CD1c-positive myeloid dendritic cell (primary cell): Measurements from ENCODE around the gene ICAM4.
A peak's percentile ranks its signal among the peaks of the same experiment; 100 is the strongest.
"Not testable (repeated sequence)": the region's sequence is repeated elsewhere in the genome, so short reads cannot be mapped to it uniquely, and the experiment has no call there.

Experiments used
- DNase-seq: peaks from one replicate; pipeline ENCODE4 v3.0.0-alpha.2; 2016; ENCODE audit errors: extremely low spot score

The ICAM4 gene, protein sequence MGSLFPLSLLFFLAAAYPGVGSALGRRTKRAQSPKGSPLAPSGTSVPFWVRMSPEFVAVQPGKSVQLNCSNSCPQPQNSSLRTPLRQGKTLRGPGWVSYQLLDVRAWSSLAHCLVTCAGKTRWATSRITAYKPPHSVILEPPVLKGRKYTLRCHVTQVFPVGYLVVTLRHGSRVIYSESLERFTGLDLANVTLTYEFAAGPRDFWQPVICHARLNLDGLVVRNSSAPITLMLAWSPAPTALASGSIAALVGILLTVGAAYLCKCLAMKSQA

DNA sequence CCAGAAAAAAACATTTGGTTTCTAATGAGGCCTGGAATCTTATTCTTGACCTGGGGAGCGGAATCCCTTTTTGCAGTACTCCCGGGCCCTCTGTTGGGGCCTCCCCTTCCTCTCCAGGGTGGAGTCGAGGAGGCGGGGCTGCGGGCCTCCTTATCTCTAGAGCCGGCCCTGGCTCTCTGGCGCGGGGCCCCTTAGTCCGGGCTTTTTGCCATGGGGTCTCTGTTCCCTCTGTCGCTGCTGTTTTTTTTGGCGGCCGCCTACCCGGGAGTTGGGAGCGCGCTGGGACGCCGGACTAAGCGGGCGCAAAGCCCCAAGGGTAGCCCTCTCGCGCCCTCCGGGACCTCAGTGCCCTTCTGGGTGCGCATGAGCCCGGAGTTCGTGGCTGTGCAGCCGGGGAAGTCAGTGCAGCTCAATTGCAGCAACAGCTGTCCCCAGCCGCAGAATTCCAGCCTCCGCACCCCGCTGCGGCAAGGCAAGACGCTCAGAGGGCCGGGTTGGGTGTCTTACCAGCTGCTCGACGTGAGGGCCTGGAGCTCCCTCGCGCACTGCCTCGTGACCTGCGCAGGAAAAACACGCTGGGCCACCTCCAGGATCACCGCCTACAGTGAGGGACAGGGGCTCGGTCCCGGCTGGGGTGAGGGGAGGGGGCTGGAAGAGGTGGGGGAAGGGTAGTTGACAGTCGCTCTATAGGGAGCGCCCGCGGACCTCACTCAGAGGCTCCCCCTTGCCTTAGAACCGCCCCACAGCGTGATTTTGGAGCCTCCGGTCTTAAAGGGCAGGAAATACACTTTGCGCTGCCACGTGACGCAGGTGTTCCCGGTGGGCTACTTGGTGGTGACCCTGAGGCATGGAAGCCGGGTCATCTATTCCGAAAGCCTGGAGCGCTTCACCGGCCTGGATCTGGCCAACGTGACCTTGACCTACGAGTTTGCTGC, at the start of gene ICAM4:
Gene ICAM4 (plus strand): TSS at position 153 of the 935 bp plus-strand sequence. CDS start 58 bp downstream, at position 211.
- DNase-seq, result peak; percentile 68

DNA sequence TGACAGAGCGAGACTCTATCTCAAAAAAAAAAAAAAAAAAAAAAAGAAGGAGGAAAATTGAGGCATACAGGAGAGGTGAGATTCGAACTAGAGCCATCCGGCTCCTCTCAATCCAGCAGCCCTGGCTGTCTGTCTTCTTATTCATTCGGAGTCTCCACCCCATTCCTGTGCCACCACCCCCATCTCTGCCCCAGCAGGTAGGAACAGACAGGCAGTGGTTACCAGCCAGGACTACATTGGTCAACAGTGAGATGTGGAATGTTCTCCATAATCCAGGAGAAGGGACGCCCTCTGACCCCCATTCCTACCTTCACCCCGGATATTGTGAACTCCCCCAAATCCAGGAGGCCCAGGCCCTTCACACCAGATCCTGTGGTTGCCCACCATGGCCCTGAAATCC, 49.1 kb upstream of the ICAM4 start:
- no peak for DNase-seq

DNA sequence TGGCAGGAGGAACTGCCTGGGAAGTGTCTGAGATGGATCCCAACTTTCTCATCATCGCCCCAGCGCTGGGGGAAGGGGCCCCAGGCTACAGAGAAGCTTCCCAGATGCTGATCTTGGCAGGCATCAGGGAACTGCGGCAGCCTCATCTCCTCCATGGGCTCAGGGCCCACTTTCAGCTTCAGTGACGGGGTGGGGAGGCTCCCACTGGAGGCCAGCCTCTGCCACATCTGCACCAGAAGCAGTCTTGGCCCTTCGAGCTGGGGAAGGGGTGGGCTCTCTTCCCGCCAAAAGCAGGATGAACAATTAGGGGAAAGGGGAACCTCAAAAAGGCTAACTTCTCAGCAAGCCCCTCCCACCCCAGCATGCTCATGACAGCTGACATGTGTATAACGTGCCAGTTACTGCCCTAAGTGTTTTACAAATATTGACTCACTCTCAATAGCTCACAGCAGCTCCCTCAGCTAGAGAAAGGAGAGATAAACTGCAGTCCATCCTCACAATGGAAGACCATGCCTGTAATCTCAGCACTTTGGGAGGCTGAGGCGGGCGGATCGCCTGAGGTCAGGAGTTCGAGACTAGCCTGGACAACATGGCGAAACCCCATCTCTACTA, 48.5 kb upstream of the ICAM4 start:
- DNase-seq, result peak; percentile 29

DNA sequence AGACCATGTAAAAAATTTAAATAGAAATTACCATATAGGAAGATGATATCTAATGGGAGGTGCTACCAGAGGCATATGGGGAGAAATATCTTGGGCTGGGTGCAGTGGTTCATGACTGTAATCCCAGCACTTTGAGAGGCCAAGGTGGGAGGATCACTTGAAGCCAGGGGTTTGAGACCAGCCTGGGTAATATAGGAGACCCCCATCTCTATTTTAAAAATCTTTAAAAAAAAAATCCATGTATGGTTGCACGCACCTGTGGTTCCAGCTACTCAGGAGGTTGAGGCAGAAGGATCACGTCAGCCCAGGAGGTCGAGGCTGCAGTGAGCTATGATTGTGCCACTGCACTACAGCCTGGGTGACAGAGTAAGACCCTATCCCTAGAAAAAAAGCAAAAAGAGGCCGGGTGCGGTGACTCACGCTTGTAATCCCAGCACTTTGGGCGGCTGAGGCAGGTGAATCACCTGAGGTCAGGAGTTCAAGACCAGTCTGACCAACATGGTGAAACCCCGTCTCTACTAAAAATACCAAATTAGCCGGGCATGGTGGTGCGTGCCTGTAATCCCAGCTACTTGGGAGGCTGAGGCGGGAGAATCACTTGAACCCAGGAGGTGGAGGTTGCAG, 44.8 kb upstream of the ICAM4 start:
- not testable (repeated sequence) for DNase-seq

DNA sequence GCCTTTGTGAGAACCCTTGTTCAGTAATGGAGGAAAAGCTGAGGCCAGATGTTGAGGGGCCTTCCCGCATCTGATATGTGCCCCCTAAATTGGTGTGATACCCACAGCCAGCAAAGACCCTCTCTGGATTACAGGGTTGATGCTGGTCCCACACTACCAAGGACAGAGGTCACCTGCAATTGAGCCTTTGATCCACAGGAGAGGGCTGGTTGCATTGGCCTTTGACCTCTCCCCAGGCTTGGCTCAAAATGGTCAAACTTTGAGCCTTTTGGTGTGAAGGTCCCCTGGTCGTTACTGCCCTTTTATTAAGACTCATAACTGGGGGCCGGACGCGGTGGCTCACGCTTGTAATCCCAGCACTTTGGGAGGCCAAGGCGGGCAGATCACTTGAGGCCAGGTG, 43.1 kb upstream of the ICAM4 start:
- DNase-seq, result no peak

DNA sequence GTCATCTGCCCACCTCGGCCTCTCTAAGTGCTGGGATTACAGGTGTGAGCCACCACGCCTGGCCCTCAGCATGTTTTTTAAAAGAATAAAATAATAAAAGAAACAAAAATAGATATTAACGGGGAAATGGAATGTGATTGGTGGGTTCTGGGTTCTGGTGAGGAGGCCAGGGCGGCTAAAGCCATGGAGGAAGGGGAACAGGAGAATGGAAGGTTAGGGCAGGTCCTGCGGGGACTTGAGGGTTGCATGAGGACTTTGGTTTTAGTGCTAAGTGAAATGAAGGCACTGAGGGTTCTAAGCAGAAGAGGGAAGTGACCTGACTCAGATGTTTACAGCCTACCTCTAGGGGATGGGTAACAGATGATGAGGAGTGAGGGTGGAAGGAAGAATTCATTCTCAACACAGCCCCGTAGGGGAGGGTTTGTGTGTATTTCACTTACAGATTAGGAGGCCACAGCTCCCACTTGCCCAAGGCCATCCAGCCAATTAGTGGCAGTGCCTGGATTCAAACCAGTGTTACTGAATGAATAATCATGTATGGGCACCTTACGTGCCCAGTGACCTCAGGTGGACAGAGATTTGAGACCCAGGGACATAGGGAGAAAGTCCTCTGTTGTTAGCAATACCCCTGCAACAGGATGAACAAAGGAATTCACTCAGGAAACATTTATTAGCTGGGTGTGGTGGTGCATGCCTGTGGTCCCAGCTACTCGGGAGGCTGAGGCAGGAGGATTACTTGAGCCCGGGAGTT, 41.4 kb upstream of the ICAM4 start:
- no peak for DNase-seq

DNA sequence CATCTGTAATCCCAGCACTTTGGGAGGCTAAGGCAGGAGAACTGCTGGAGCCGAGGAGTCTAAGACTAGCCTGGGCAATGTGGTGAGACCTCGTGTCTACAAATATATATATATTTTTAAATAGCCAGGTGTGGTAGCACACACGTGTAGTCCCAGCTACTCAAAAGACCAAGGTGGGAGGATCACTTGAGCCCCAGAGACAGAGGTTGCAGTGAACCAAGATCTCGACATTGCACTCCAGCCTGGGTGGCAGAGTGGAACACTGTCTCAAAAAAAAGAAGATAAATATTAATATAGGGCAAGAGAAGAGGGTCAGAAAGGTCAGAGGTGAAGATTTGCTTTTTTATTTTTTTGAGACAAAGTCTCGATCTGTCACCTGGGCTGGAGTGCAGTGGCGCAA, 40.2 kb upstream of the ICAM4 start:
- no peak for DNase-seq

DNA sequence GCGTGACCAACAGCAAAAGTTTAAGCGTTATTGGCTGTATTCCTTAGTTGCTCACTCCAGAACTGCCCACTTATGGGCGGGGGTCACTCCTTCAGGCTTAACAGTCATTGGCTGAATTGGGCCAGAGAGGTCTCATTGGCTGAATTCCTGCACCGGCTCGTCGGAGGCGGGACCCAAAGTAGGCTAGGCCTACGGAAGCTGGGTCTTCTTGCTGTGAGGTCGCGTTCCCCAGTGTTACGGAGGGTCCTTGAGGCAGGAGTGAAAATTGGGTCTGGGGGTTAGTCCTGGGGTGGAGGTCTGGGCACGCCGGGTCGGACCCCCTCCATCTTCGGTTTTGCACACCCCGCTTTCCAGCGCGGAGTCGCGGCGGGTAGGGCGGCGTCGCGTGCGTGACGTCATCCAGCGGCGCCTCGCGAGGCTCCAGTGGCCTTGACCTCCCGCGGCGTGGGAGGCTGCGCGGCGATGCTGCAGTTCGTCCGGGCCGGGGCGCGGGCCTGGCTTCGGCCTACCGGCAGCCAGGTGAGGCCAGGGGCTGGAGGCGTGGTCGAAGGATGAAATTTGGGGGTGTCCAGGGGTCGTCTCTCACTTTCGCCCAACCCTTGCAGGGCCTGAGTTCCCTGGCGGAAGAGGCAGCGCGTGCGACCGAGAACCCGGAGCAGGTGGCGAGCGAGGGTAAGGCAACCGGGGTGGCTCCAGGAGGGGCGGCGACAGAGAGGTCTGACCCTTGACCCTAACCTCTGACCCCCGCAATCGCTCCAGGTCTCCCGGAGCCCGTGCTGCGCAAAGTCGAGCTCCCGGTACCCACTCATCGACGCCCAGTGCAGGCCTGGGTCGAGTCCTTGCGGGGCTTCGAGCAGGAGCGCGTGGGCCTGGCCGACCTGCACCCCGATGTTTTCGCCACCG, 34.7 kb upstream of the ICAM4 start, which contains the start of gene MRPL4:
Gene MRPL4 (plus strand): TSS at position 423 of the 903 bp plus-strand sequence. CDS start 40 bp downstream, at position 463.
- peak; percentile 98 for DNase-seq

DNA sequence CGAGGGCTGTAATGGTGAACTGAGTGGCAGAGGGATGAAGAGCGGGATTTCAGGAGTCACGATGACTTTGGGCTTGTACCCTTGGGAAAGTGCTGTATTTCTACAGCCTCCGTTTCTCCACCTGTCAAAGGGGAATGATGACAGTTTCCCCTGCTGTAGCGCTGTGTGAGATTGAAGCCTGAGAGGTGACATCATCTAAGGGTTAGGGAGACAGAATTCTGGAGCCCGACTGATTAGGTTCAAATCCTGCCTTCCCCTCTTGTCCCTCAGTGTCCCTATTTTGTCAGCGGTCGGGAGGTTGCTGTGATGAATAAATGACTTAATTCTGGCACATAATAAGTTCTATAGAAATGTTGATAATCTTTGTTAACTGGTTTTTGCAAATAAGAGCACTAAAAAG, 34.0 kb upstream of the ICAM4 start:
- DNase-seq, result no peak

DNA sequence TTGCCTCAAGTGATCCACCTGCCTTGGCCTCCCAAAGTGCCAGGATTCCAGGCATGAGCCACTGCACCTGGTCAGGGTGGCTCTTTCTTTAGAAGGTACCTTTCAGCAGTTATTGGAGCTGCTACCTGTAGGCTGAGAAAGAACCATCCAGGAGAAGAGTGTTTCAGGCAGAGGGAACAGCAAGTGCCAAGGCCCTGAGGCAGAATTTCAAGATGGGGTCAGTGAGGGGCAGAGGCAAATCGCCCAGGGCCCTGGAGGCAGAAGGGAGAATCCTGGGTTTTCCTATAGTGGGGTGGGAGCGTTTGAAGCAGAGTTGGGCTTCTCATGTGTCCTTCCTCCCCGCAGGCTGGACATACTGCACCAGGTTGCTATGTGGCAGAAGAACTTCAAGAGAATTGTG, 32.5 kb upstream of the ICAM4 start:
- DNase-seq, result no peak

DNA sequence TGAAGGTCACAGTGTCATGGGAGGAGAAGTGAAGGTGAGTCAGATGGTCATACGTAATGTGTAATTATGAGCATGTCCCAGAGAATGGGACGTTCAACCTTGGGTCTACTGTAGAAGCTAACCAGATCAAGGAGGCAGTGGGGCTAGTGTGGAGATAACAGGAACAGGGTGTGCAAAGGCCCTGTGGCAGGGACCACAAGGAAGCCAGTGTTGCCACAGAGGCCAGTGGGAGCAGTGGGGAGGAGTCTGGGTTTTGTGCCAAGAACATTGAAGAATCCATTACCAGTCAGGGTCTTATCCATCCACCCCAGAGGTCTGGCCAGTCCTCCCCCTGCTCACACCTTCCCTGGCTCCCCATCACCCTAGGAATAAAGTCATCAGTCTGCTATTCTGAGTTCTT, 31.4 kb upstream of the ICAM4 start:
- DNase-seq, result no peak

DNA sequence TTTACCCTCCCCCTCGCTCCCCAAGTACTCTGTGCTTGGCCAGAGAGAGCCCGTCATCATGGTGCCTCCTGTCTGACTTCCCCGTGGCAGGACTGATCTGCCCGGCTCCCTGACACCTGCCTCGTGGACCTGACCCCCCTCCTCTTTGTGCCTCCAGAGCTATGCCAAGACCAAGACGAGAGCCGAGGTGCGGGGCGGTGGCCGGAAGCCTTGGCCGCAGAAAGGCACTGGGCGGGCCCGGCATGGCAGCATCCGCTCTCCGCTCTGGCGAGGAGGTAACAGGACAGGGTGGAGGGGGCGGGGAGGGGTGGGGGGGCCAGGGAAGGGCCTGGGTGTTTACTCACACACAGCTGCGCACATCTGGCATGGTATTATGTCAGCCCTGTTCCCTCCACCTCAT, 30.2 kb upstream of the ICAM4 start:
- no peak for DNase-seq

DNA sequence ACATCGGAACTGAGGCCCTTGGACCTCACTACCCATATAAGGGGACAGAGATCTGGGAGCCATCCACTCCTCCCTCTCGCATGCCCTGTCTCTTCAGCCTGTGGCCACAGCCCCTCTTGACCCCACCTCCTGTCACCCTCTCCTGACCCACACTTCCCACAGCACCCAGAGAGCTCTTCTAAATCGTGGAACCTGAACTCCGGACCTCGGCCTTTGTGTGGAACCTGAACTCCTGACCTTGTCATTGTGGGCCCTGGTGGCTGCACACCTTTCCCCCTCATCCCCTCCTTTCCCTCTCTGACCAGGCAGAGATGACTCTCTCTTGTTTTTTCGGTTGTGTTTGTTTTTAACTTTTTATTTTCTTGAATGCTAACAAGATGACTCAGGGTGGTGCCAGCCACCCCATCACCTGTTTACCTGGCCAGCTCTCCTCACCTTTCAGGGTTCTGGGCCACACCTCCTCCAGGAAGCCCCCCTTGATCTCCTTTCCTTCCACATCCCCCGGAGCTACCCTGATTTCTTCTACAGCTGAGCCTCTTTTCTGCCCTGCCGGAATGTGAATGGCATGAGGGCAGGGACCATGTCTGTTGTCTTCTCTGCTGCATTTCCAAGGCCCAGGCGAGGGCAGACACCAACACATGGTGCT, 29.7 kb upstream of the ICAM4 start:
- no peak for DNase-seq

DNA sequence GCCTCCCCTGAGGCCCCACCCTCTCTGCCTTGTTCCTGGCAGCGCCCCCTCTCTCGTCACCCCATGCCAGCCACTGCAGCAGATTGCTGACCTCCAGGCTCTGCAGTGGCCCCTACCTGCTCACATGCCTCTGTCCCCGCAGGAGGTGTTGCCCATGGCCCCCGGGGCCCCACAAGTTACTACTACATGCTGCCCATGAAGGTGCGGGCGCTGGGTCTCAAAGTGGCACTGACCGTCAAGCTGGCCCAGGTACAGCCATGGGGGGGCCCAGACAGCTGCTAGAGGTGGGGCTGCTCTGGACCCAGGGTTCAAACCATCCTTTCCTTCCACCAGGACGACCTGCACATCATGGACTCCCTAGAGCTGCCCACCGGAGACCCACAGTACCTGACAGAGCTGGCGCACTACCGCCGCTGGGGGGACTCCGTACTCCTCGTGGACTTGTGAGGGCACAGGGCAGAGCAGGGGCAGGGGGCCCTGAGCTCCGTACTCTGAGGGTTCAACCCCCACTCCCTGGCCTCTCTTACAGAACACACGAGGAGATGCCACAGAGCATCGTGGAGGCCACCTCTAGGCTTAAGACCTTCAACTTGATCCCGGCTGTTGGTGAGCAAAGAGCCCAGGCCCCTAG, 28.6 kb upstream of the ICAM4 start:
- no peak for DNase-seq

DNA sequence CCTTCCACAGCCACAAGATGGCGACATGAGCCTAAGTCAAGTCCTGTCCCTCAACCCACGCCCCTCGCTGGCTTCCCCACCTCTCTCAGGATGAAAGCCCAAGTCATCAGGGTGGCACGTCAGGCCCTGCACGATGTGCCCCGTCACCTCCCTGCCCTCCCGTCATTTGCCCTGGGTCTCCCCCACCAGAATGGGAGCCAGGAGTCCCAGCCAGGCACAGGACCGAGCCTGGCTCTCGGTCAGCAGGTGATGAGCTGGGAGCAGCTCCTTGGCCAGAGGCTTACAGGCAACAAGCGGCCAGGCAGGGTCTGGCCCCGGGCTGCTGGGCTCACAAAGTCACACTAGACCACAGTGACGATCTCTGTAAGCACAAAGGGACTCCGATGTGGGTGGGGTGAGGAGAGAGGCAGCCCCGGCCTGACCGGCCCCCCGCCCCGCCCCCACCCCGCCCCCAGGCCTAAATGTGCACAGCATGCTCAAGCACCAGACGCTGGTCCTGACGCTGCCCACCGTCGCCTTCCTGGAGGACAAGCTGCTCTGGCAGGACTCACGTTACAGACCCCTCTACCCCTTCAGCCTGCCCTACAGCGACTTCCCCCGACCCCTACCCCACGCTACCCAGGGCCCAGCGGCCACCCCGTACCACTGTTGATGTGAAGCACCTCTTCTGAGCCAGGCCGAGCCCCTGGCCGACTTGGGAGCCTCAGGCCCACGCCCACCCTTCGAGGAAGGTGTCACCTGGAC, 27.4 kb upstream of the ICAM4 start:
- peak; percentile 94 for DNase-seq

DNA sequence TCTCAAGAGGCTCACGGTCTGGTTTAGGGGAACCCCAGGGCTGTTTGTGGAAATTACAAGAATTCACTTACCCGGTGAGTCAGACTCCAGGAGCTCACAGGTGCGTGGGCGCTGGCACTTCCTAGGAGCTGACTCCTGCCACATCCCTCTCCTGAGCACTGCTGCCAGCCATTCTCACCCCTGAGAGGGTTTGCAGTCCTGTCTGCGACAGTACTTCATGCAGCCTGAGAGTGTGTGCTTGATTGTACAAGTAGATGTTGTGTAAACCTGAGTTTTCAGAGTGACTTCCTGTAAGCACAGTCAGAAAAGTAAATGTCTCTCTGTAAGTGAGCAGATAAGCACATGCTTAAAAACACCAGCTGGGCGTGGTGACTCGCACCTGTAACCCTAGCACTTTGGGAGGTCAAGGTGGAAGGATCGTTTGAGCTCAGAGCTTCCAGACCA, 26.6 kb upstream of the ICAM4 start:
- peak; percentile 52 for DNase-seq

DNA sequence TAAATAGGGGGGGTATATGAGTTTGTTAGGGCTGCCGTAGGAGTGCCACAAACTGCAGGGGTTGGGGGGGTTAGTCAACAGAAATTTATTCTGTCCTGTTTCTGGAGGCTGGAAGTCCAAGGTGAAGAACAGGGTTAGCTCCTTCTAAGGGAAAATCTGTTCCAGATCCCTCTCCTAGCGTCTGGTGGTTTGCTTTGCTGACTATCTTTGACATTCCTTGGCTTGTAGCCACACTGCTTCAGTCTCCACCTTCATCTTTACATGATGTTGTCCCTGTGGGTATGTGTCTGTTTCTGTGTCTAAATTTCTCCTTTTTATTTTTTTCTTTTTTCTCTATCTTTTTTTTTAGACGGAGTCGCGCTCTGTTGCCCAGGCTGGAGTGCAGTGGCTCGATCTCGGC, 24.0 kb upstream of the ICAM4 start:
- DNase-seq, result no peak

DNA sequence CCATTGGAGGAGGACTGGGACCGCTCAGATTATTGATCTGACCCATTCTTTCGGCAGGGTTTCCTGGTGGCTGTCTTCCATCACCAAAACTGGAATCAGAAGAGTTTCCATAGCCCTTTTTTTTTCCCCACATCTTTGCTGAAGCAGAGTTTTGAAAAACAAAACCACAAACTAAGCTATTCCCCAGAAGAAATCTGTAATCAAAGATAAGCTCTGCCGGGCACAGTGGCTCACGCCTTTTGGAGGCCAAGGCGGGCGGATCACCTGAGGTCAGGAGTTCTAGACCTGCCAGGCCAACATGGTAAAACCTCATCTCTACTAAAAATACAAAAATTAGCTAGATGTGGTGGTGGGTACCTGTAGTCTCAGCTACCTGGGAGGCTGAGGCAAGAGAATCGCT, 20.0 kb upstream of the ICAM4 start:
- DNase-seq, result no peak
